HK-2 (cell line): ENCODE measurements around the gene ATRN.

ENCODE experiments used
- DNase-seq: peaks from one replicate; pipeline ENCODE4 v3.0.0-alpha.2; 2018; ENCODE audit not compliant: unreplicated experiment

Gene ATRN

DNA sequence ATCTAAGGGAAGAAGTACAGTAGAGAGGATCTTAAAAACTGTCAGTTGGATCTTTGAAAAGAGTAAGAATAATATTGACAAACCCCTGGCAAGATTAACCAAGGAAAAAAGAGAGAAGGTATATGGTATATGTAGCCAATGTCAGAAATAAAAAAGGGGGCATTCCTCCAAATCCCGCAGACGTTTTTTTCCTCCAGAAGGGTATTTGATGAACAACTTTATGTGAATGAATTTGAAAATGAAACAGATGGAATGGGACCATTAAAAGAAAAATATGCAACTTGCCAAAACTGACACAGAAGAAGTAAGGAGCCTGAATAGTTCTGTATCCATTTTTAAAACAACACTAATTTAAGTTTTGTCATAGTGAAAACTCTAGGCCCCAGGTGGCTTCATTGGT is 156.7 kb downstream of the ATRN start:
- no peak for DNase-seq

DNA sequence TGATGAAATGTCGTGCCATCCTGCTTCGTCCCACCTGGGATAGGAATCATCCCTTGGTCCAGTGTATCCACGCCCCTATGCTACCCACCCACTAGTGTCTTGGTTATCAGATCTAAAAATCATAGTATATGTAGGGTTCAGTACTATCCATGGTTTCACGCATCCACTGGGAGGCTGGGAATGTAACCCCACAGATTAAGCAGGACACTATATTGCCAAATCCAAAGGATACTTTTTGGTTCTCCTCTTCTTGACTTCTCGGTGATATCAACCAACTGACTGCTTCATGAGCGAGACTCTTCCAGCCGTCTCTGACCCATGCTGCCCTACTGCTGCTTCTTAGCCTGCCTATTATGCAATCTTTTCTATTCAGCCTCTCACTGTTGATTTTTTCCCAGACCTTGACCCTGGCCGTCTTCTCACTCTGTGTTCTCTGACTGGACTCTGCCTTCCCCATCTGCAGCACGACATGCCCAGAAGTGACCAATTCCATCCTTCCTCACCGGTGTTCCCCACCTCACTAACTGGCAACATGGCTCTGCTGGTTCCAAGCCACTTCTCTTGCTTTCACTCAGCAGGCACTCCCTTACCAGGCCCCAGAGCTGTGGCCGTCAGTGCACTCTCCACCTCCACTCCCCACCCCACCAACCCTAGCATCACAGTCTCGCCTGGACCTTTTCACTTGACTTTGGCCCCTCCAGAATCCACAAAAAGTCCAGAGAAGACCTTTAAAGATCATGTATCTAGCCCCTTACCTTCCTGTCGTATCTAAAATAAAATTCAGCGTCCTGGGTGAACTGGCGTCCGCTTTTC is 157.9 kb downstream of the ATRN start:
- no peak for DNase-seq

DNA sequence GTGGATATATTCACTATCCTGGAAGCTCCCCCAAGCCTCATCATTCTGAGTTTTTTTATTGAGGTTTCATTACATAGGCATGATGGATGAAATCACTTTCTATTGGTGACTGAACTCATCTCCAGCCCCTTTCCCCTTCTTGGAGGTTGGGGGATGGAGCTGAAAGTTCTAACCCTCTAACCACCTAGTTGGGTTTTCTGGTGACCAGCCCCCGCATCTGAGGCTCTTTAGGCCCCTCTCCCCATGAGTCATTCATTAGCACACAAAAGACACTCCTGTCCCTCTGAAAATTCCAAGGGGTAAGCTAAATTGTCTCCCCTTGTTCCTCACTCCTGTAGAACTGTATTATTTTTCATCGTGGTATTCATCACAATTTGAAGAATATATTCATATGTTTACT is 159.1 kb downstream of the ATRN start:
- no peak for DNase-seq

DNA sequence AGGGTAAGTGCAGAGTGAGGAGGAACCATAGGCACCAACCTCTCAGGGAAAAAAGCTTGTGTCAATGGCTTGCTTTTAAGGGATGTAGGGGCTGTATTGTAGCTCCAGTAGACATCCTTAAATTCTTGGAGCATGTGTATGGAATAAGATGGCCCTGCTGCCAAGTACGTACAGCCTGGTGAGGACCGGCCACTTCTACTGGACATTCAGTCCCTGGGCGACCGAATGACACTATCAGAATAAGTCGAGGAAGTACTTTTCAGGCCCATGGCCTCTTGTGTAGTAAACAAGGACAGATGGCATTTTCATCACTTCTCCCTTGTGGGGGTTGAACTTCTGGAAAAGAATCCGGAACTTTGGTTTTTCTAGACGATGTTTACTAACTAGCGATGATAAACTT is 159.6 kb downstream of the ATRN start:
- DNase-seq: no peak

DNA sequence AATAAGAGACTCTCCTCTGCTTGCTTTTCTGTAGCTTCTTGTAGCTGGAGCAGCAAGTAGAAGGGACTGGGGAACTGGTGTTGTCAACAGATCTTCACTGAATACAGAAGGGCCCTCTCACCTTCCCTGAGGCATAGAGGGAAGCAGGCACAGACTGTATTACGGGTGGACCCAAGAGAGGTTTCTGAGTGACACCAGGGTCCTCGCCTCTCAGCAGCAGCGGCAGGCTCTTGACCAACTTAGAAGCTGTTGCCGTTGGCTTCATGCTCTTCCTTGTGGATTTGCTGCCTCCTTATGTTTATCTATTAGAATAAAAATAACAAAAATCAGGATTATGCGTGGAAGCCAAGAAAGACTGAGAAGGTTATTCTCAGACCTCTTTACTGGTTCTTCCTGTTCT is 160.7 kb downstream of the ATRN start:
- no peak for DNase-seq

DNA sequence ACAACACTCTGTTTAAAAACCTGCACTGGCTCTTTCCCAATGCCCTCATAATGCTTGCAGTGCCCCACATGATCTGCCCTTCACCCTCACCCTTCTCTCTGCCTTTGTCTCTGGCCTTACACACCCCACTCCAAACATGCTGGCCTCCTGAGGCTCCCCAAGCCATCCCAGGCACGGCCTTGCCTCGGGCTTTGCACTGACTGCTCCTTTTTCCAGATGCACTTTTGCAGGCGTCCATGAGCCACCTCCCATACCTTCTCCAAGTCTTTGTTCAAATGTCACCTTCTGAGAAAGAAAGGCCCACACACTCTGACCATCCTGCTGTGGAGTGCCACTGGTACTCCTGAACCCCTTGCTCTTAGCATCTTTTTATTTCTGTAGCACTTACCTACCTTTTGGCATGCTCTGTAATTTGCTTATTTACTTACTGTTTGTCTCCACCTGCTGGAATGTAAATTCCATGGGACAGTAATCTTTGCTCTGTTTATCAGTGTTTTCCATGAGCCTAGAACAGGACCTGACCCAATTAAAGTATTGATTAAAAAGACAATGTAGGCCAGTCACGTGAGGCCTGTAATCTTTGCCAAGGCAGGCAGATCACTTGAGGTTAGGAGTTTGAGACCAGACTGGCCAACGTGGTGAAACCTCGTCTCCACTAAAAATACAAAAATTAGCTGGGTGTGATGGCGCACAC is 161.6 kb downstream of the ATRN start:
- no peak for DNase-seq

DNA sequence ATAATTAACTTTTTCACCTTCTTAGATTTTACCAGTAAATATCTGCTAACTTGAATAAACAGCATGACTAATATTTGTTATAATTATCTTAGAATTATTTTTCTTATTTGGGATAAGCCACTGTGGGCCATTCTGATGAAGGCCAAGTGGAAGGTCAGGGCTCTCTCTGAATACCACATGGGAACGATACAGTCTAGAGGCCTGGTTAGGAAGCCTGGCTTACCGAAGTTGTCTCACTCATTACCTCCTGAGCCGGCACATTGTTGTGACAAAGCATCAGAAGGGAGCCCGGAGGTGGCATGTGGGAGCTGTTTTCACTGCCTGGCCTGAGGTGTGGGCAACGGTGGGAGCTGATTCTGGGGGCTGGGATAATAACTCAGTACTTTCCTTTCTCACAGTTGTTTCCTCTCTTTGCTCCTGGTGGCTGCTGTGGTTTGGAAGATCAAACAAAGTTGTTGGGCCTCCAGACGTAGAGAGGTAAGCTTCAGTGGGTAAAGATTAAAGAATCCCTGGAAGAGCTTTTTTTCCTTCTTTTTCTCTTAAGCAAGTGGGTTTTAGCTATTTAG is 163.2 kb downstream of the ATRN start:
- DNase-seq: no peak

DNA sequence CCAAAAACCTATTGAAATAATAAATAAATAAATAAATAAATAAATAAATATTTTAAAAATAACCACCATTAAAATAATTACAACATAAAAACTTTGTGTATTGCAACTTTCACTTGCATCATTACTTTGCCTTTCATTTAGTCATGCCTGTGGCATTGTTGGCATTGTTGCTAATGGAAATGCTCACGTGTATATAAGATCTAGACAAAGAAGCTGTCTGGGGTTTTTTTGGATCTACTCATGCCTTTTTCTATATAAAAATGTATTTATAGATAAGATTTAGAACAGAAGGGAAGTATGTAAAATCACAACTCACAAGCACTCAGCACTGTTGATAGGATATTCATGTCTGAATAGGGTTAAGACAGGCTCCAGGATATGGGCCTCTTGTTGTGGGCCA is 164.5 kb downstream of the ATRN start:
- DNase-seq: no peak

DNA sequence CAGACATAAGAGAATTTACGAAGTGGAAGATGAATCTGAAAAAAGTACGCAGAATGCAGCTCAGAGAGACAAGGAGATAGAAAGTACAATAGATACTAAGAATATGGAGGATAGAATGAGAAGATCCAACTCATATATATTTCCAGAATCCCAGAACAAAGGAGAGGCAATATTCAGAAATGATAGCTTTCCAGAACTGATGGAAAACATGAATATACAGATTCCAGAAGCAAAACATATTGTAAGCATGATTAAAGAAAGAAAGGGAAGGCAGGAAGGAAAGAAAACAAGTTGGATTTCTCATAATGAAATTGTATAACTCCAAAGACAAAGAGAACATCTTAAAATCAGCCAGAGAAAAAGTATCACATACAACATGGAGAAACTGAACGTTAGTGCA is 169.4 kb downstream of the ATRN start:
- DNase-seq: no peak

DNA sequence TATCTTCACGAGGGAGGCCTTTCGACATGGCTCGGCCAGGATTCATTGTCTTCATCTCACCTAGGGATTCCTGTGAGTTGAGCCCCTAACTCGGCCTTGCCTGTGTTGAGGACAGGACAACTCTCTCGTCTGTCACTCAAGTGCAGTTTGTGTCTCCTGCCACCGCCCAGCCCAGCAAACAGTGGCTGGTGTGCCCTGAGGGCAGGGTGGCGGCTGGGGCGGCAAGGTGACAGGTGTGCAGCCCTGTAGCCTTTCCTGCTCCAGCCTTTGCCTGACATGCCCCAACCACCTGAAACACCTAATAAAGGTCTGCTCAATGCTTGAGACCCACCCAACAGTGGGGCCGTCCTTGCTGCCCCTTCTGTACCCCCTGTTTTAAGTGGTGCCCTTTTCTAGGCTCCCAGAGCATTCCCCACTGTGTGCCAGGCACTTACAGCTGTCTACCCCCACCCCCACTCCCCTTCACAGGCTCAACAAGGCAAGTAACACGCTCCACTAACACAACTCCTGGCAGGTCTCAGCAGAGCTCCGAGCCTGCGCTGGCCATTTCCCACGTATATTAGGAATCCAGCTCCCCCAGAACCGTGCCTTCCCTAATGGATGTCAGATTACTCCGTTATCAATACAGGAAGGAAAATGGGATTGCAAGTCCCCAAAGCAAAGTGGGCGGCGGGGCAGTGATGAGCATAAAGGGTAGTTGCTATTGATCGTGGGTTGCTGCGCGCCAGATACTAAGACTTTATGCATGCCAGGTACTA is 174.7 kb downstream of the ATRN start:
- DNase-seq: no peak

DNA sequence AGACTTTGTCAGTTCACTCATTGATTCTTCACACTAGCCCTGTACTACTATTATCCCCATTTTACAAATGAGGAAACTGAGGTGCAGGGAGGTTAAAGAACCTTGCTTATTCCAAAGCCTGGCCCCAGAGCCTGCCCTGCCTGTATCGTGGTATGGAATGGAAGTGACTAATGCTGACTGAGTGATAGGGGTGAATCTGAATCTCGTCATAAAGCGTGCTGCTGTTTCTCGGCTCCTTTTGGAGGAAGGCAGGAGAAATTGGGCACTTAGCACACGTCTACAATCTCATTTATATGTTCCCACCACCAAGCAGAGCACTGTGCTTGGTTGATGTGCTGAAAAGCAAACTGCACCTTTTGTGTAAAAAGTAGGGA is 175.2 kb downstream of the ATRN start:
- DNase-seq: no peak

DNA sequence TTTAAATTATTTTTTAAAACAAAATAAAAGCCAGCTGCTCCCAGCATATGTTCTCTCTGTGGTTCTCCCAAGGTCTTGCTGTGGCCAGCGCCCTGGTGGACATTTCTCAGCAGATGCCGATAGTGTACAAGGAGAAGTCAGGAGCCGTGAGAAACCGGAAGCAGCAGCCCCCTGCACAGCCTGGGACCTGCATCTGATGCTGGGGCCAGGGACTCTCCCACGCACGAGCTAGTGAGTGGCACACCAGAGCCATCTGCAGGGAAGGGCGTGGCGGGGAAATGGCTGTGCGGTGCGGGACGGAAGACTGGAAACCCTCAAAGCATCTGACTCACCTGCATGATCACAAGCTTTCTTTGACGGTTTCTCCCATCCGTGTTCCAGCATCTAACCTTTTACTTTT is 175.8 kb downstream of the ATRN start:
- DNase-seq: no peak

DNA sequence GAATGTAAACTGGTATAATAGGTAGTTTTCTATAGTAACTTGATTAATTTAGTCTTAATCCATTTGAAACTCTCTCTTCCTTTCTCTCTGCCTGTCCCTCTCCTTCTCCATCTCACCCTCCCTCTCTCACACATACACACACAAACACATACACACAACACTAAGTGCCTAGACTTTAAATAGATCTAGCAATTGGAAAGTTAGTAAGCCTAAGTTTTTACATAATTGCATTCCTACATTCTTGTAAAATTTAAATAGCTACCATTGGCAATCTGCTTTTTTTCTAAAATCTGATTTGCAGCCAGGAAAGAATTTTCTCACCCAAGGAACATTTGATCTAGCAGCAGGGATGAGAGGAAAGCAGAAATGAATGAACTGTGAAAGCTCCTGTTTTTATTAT is 176.7 kb downstream of the ATRN start:
- DNase-seq: no peak

DNA sequence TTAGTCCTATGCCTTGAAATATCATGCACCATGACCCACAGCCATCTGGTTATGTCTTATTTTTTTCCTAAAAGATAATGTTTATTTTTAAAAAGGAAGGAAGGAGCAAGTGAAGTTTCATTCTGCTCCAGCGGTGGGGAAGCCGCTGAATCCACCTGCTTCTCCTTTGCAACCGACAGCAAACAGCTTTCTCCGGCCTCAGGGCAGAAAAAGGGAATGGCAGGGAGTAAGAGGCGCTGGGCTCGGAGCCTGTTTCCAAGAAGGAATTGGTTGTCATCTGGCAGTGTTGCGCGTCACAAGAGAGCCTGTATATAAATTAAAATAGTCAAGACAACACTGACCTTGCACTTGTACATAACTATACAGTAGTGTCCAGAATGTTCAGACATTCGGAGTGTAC is 178.1 kb downstream of the ATRN start:
- DNase-seq: no peak

DNA sequence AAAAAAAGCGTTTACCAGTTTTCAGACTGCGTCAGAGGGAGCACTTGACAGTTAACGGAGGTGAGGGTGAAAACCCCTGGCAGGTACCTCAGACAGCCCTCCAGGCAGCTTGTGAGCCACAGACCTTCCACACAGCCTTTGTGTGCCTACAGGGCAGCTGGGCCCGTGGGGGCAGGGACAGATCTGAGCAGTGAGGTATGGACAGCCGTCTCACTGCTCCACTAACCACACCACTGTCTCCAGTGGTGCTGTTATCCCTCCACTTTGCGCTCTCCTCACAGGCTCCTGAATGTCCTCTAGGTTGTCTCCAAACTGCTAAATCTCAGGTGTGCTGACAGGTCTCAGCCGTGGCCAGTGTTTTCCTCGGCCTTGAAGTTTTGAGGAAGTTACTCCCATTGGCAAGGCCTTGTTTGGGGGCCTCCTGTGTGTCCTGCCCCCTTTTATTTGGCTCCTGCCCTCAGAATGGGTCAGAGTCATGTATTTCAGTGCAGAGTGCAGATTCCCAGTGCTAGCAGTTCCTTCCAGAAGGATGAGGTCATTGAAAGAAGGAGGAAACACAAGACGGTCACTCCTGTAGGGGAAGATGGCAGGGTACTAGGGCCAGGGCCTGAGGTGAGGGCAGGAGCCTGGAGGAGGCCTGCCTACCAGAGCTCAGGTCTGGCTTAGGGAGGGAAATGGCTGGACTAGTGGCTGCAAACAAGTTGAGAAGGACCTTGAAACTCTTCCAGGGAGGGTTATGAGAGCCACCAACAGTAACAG is 180.6 kb downstream of the ATRN start:
- DNase-seq: no peak

DNA sequence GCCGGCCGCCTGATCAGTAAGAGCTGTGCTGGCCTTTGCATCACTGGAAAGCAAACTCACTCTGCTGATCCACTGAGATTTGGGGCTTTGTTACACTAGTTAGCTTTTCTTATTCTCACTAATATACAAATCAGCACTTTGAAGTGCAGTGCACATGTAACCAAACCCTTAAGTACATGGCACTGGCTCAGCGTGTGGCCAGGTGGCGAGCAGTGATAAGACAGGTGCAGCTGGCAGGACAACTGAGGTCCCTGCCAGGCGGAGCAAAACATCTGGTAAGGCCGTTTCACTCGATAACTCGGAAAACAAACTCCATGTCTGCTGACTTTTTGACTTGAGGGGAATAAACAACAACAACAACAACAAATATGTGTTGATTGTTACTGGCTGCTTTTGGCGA is 181.4 kb downstream of the ATRN start:
- no peak for DNase-seq

DNA sequence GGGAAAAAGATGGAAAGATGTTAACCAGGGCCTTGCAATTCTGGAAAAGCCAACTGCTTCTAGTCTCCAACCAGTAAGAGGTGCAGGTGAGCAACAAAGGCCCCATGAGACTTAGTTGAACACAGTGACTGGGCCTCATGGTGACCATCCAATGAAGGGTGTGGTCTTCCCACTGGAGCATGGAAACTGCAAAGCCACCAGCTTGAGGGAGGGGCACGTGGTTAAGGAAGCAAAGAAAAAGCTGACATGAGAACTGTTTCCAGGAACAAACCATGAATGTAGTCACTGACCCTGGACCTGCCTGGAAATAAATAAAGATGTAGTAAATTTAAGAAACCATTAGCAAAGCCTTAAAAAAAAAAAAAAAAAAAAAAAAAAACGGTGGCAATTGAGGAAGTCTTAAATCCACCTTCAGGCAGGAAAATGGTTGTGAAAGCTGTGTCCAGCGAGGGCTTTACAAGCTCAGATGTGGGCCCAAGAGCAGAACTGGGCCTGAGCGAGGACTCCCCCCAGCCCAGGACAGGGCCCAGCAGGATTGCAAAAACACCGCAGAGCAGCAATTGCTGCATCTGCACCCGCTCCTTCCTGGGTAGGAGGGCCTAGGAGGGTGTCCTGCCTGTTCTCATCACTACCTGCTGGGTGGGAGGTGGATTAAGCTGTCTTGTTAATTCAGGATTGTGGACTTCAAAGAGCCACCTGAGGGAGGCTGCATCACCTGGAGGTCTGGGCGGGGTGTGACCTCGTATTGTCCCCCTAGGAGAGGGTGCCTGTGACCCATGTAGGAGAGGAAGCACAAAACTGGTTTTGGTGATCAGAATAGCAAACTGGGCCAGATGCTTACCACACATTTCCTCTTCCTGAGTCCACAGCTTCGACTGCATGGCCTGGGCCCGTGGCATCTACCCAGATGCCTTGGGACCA is 182.1 kb downstream of the ATRN start:
- no peak for DNase-seq

DNA sequence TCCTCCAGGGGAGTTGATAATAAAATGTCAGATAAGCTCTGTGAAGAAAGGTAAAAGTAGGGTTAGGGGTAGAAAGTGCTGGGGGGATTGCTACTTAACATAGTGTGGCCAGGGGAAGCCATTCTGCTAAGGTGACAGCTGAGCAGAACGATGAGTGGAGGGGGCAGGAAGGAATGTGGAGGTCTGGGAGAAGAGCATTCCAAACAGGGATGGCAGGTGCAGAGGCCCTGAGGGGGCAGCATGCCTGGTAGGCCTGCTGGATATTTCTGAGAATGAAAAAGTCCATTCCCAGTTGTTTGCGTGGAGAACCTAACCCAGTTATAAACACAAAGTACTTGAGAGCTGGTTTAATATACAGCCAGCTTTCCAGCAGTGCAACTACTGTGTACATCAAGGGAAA is 183.1 kb downstream of the ATRN start:
- DNase-seq: no peak

DNA sequence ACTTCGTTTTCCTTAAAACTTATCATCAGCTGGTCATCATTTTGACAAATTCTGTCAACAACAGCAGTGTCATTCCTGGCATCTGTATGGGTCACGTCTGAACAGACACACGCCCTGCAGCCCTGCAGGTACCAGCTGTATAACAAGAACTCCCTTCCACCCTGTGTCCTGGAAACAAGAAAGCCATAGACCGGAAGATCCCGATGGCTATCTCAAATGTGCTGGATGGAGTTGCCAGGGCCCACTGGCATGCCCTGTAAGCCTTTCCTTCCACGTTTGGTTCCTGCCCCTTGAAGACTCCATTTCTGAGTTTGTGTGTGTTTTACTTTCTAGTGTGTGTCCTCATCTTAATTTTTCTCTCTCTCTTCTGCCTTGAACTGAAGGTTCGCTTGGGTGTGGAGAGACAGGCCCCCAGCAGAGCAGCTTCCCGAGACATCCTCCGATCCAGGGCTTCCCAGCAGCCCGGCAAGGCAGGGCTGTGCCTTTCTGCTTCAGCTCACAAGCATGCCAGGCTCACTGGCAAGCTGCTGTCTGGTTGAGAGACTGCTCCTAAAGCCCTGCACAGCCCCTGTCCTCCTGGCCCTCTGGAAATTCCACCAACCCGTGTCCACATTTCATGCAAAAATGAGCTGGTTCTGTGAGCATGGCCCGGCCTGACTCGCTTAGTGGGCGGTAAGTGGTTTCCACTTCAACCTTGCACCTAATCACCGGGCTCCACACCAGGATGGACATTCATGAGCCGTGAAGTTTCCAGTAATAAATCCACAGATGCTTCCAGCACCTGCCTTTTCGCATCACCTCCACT is 183.7 kb downstream of the ATRN start:
- DNase-seq: no peak

DNA sequence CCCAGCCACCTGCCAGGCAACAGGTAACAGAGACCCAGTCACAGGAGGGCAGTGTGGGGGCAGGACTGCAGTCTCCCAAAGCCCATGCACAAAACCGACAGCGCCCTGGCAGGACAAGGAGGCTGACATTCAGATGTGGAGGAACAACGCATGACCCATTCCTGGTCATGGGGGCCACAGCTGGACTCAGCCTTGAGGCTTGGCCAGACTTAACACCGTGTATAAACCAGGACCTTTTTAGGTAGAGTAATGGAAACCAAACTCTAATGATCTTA is 184.2 kb downstream of the ATRN start:
- DNase-seq: no peak
